Transverse colon (tissue), 4 donors: ENCODE data around the gene PRKCD. TPM values are rescaled to one million over a fixed set of nuclear protein-coding genes. Genes with fewer than 3 reads are reported as not detected.

ENCODE experiments used
- DNase-seq: peaks from one replicate; pipeline ENCODE4 v3.0.0-alpha.2; 2019
- H3K27ac ChIP-seq, 4 donors: fragments of 200-600 bp; sonication (generic); 2 replicates each; pipeline ENCODE4 v1.5.1; 2016 to 2018; ENCODE audit warnings: inconsistent platforms in 4 of 4
- H3K27me3 ChIP-seq: fragments of 200-600 bp; sonication (generic); 2 replicates; pipeline ENCODE4 v1.5.1; 2017; ENCODE audit warnings: inconsistent platforms
- H3K36me3 ChIP-seq, 4 donors: fragments of 200-600 bp; sonication (generic); 2 replicates each; pipeline ENCODE4 v1.5.1; 2017 to 2019; ENCODE audit warnings: inconsistent platforms in 4 of 4
- H3K4me1 ChIP-seq, 4 donors: fragments of 200-600 bp; sonication (generic); 2 replicates each; pipeline ENCODE4 v1.5.1; 2017 to 2020; ENCODE audit warnings: inconsistent platforms in 4 of 4
- H3K4me3 ChIP-seq, 4 donors: fragments of 200-600 bp; sonication (generic); 1 replicate in 1 of 4; 2 replicates in 3 of 4; pipeline versions ENCODE4 v1.5.1 to v1.6.1; 2017 to 2019; ENCODE audit warnings: inconsistent platforms in 4 of 4
- H3K9me3 ChIP-seq, 2 donors: fragments of 200-600 bp; sonication (generic); 2 replicates each; pipeline ENCODE4 v1.5.1; 2017 to 2019; ENCODE audit warnings: inconsistent platforms in 2 of 2
- CTCF ChIP-seq, 5 experiments: fragments of 200-600 bp in 3 of 5; fragments of 450-650 bp in 2 of 5; sonication (generic) in 3 of 5; IDR thresholded peaks; 1 replicate in 2 of 5; 2 replicates in 3 of 5; pipeline ENCODE4 v1.5.1; 2016 to 2017; ENCODE audit warnings: antibody characterized with exemption in 5 of 5, inconsistent platforms in 3 of 5, mild to moderate bottlenecking in 2 of 5, moderate library complexity in 1 of 5
- EP300 ChIP-seq: sonication (generic); formaldehyde crosslinking; IDR thresholded peaks from one replicate; pipeline ENCODE4 v1.6.1; 2017; ENCODE audit warnings: antibody characterized with exemption, low read depth
- POLR2A ChIP-seq: fragments of 450-650 bp; IDR thresholded peaks from one replicate; pipeline ENCODE4 v1.6.1; 2016; ENCODE audit warnings: antibody characterized with exemption, mild to moderate bottlenecking, moderate library complexity
- POLR2AphosphoS5 ChIP-seq, 3 donors: sonication (generic); formaldehyde crosslinking; IDR thresholded peaks; one replicate each; pipeline ENCODE4 v1.6.1; 2016; ENCODE audit warnings: antibody characterized with exemption in 3 of 3
- WGBS, 2 donors: methylation state at CpG; one replicate each; pipeline ENCODE4 v1.1.5; 2018; ENCODE audit warnings: low coverage in 1 of 2; 5-methylcytosine and 5-hydroxymethylcytosine counted together
- in situ Hi-C, 4 donors: fragments of 200-750 bp; cut with MboI; loops; one replicate each; pipeline versions ENCODE4 v1.15.0 to v1.15.1; 2017; ENCODE audit warnings: low sequenced_read_pairs in 3 of 4, low pct_ligation_motif_present in 1 of 4, low pct_unique_long_range_greater_than_20kb in 1 of 4
- intact Hi-C: fragments of 100-400 bp; cut with DNase I; formaldehyde crosslinking; loops from one replicate; pipeline ENCODE4 v1.15.1; 2023; ENCODE audit warnings: low total_unique reads
- total RNA-seq, 4 donors: library from RNA; depleted of rRNA; stranded (reverse); fragments of >200 nt; gene quantifications; one replicate each; pipeline ENCODE4 v1.1.0, GENCODE V29; 2016

PRKCD gene
- total RNA-seq, 4 donors from 2014 or later = 43.8 to 78.9 (median 55.9) TPM

GRCh38 chr3:53168175-53168923, 7.3 kb downstream of the PRKCD start:
- Histone ChIP-seq H3K27me3 (no peaks in the 10 kb centered on the region), H3K36me3 (no peaks in the 10 kb centered on the region), H3K4me3 (no peak overlapping the region), H3K9me3 (no peaks in the 10 kb centered on the region), H3K4me1 (peaks cover 11 to 56% (median 31%) of the 10 kb centered on the region in 4 donors), H3K27ac (peak overlapping the region; percentile 23 to 71 (median 39))
- DNase-seq = no peak
- intact Hi-C loops (no loop called here), in situ Hi-C loops (no loop called here)
- 88% methylated on average over 15 of the region's 15 CpGs; no CpG with 5 or more reads in 1 of the 2 donors for WGBS, 2 donors
- no peak for TF ChIP-seq POLR2A
- TF ChIP-seq POLR2AphosphoS5 (IDR thresholded peaks at IDR 0.05) = no peak
- TF ChIP-seq CTCF (IDR thresholded peaks at IDR 0.05) = no peak
- TF ChIP-seq EP300 = no peak

- Histone ChIP-seq H3K36me3 (peaks cover 0 to 3% (median under 1%) of the 10 kb centered on the region in 4 donors), H3K27me3 (no peaks in the 10 kb centered on the region), H3K9me3 (no peaks in the 10 kb centered on the region), H3K4me3 (no peak overlapping the region), H3K27ac (peak overlapping the region; percentile 23 to 71 (median 39)), H3K4me1 (peaks cover 11 to 51% (median 28%) of the 10 kb centered on the region in 4 donors)
- no peak for DNase-seq
- intact Hi-C loops = no loop called here
- no peak for TF ChIP-seq POLR2AphosphoS5 (IDR thresholded peaks at IDR 0.05)
- TF ChIP-seq CTCF (IDR thresholded peaks at IDR 0.05) = no peak
- no peak for TF ChIP-seq EP300
- no peak for TF ChIP-seq POLR2A
- WGBS, 2 donors = 69 to 76% methylated on average over 4 to 15 of the region's 15 CpGs
- in situ Hi-C loops = no loop called here
Observed at GRCh38 chr3:53169045-53169831, 8.2 kb downstream of the PRKCD start.

GRCh38 chr3:53169832-53170324, 8.9 kb downstream of the PRKCD start:
- peak overlapping the region; percentile 23 to 71 (median 39) for H3K27ac ChIP-seq
- no peak for DNase-seq
- H3K4me1 ChIP-seq = peaks cover 11 to 51% (median 25%) of the 10 kb centered on the region in 4 donors
- no peak overlapping the region for H3K4me3 ChIP-seq
- H3K9me3 ChIP-seq = no peaks in the 10 kb centered on the region
- WGBS, 2 donors = 40 to 90% methylated on average over 1 to 9 of the region's 9 CpGs
- TF ChIP-seq POLR2A (no peak), POLR2AphosphoS5 (IDR thresholded peaks at IDR 0.05) (no peak), CTCF (IDR thresholded peaks at IDR 0.05) (no peak), EP300 (no peak)
- H3K27me3 ChIP-seq = no peaks in the 10 kb centered on the region
- peaks cover 0 to 4% (median 2%) of the 10 kb centered on the region in 4 donors for H3K36me3 ChIP-seq
- intact Hi-C loops (no loop called here), in situ Hi-C loops (no loop called here)

- TF ChIP-seq CTCF (IDR thresholded peaks at IDR 0.05) (no peak), EP300 (no peak), POLR2A (no peak), POLR2AphosphoS5 (IDR thresholded peaks at IDR 0.05) (no peak)
- Histone ChIP-seq H3K27ac (peak overlapping the region; percentile 23 to 71 (median 40)), H3K4me3 (no peak overlapping the region), H3K4me1 (peaks cover 11 to 51% (median 25%) of the 10 kb centered on the region in 4 donors), H3K27me3 (no peaks in the 10 kb centered on the region), H3K9me3 (no peaks in the 10 kb centered on the region), H3K36me3 (peaks cover 0 to 4% (median 2%) of the 10 kb centered on the region in 4 donors)
- 75 to 87% methylated on average over 5 to 17 of the region's 17 CpGs for WGBS, 2 donors
- peak; percentile 75 for DNase-seq
- intact Hi-C loops (no loop called here), in situ Hi-C loops (no loop called here)
Observed at GRCh38 chr3:53170325-53171063, 9.5 kb downstream of the PRKCD start.
